Measurements from ENCODE around the gene DMXL2. TPM values are rescaled to one million over a fixed set of nuclear protein-coding genes. Genes with fewer than 3 reads are reported as not detected.

The DMXL2 gene, protein sequence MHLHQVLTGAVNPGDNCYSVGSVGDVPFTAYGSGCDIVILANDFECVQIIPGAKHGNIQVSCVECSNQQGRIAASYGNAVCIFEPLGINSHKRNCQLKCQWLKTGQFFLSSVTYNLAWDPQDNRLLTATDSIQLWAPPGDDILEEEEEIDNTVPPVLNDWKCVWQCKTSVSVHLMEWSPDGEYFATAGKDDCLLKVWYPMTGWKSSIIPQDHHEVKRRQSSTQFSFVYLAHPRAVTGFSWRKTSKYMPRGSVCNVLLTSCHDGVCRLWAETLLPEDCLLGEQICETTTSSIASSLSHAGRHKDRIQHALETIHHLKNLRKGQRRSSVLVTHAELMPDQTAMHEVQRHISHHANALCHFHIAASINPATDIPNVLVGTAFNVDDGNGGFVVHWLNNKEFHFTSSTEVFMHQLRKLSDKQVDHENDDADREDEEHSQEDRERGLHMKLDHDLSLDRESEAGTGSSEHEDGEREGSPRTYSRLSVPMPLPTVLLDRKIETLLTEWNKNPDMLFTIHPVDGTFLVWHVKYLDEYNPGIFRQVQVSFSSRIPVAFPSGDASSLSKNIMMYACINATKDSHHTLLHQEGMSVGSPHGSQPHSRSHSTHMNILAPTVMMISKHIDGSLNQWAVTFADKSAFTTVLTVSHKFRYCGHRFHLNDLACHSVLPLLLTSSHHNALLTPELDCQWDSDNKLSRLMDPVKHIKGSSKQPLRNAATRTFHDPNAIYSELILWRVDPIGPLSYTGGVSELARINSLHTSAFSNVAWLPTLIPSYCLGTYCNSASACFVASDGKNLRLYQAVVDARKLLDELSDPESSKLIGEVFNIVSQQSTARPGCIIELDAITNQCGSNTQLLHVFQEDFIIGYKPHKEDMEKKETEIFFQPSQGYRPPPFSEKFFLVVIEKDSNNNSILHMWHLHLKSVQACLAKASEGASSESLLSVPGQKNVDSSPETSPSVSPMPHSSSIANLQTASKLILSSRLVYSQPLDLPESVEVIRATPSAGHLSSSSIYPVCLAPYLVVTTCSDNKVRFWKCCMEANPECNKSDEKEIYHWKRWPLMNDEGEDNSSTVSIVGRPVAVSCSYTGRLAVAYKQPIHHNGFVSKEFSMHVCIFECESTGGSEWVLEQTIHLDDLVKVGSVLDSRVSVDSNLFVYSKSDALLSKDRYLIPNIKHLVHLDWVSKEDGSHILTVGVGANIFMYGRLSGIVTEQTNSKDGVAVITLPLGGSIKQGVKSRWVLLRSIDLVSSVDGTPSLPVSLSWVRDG (N-terminal part only)
- total RNA-seq = 14.4 and 20.6 TPM in 2 replicates

DNA sequence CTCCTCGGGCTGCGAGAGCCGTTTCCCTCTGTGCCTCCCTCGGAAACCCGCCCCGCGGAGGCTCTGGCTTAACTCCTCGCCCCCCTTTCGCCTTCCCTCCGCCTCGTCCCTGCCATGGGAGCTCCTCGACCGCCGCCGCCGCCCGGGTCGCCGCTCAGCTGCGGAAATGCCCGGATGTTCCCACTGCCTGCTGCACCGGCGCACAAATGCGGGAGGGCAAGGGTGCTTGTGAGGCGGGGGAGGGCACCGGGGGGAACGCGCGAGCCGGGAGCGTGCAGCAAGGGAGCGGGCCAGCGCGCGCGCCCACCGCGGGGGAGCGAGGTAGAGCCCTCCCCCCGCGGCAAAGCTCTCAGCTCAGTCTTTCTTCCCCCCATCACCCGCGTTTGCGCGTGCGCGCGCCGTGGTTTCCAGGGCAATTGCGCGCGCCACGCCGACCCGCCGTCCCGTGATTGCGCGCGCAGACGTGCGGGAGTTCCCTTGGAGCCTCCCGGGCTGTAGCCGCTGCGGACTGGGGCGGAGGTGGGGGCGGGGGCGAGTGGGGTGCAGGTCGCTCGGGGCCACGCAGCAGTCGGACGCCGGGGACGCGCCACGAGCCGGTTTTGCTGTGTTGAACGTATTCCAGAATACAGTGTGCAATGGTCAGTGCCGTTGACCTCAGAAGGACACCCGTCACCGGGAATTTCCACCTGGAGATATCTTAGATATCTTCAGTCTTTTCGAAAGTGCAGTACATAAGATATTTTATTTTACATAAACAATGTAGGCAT is at the start of gene DMXL2:
DMXL2 (minus strand) TSS at position 168 of the 767 bp plus-strand sequence. CDS start 226 bp downstream, outside the sequence.

Other genes with a start within 250 kb of the DMXL2 start
- gene SCG3, start 58.7 kb upstream of the DMXL2 start, total RNA-seq = not detected in 2 replicates
- gene LYSMD2, start 114.9 kb upstream of the DMXL2 start, total RNA-seq = 1.3 and 2.5 TPM in 2 replicates
- 5.1 and 5.2 TPM in 2 replicates for gene TMOD2, start 128.8 kb upstream of the DMXL2 start, total RNA-seq
- 26.9 and 37.0 TPM in 2 replicates for gene TMOD3, start 206.9 kb upstream of the DMXL2 start, total RNA-seq